Fibroblast of skin of abdomen (primary cell): ENCODE measurements around the gene SLC26A1.
"Not testable (repeated sequence)": the region's sequence is repeated elsewhere in the genome, so short reads cannot be mapped to it uniquely, and the experiment has no call there.

Source experiments
- DNase-seq: peaks from one replicate; pipeline ENCODE4 v3.0.0-alpha.2; 2013

SLC26A1 gene

GRCh38 chr4:952881-953573, 40.2 kb downstream of the SLC26A1 start:
- DNase-seq = no peak

- DNase-seq = no peak
These were observed 41.4 kb downstream of the SLC26A1 start for GRCh38 chr4:951594-952468.

- no peak for DNase-seq
These were observed 42.0 kb downstream of the SLC26A1 start for GRCh38 chr4:951186-951585.

DNA sequence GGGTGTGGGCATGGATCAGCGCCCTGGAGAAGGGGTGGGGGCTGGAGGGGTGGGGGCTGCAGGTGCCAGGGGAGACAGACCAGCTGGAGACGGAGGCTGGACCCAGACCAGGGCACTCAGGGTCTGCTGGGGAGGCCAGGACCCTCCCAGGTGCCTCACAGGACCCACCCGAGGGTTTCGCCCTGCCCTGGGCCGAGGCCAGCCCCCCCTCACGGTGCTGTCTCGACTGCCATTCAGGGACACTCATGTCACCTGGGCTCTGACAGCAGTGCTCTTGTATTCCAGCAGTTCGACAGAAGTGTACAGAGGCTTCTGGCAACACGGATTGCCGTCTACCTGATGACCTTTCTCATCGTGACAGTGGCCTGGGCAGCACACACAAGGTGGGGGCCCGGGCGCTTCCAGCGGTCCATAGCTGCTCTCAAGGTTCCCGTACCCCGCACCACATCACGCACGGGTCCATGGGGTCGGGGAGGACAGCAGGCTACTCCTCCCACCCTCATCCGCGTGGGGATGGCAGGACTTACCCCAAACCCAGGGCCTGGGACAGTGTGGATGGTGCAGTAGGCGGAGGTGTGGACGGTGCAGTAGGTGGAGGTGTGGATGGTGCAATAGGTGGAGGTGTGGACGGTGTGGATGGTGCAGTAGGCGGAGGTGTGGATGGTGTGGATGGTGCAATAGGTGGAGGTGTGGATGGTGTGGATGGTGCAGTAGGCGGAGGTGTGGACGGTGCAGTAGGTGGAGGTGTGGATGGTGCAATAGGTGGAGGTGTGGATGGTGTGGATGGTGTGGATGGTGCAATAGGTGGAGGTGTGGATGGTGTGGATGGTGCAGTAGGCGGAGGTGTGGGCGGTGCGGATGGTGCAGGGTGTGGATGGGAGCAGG, 42.8 kb downstream of the SLC26A1 start:
- DNase-seq = no peak

DNA sequence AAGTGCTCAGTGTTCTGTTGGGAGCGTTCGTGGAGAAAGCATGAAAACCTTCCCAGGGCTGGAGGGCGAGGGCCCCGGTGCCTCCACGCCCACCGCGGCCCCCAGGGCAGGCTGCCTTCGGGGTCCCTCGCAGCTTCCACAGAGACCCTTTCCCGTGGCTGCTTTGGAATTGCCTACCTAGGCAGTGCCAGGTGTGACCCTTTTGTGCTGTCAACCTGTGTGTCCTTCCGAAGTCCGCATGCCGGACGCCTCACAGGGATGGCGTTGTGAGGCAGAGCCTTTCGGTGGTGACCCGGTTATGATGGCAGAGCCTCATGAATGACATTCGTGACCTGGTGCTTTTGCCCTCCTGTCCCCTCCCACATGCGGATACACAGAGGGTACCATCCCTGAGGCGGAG, 43.5 kb downstream of the SLC26A1 start:
- DNase-seq = no peak

DNA sequence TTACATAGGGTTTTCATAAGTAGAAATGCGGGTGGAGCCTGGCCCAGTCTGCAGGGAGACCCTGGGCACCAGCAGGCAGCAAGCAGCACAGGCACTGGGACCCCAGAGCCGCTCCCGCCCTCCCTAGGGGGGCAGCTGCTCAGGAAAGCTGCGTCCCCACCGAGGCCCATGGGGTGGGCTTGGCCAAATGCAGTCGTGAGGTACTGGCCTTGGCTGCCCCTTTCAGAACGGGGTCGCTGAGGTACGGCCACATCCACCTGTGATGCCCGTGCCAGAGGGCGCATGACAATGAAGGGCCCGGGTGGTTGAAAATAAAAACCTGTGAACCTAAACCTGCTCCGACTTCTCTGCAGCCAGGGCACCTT, 44.3 kb downstream of the SLC26A1 start:
- no peak for DNase-seq

- no peak for DNase-seq
These were observed 44.9 kb downstream of the SLC26A1 start for GRCh38 chr4:948101-948935.

- no peak for DNase-seq
These were observed 45.7 kb downstream of the SLC26A1 start for GRCh38 chr4:947491-947971.

DNA sequence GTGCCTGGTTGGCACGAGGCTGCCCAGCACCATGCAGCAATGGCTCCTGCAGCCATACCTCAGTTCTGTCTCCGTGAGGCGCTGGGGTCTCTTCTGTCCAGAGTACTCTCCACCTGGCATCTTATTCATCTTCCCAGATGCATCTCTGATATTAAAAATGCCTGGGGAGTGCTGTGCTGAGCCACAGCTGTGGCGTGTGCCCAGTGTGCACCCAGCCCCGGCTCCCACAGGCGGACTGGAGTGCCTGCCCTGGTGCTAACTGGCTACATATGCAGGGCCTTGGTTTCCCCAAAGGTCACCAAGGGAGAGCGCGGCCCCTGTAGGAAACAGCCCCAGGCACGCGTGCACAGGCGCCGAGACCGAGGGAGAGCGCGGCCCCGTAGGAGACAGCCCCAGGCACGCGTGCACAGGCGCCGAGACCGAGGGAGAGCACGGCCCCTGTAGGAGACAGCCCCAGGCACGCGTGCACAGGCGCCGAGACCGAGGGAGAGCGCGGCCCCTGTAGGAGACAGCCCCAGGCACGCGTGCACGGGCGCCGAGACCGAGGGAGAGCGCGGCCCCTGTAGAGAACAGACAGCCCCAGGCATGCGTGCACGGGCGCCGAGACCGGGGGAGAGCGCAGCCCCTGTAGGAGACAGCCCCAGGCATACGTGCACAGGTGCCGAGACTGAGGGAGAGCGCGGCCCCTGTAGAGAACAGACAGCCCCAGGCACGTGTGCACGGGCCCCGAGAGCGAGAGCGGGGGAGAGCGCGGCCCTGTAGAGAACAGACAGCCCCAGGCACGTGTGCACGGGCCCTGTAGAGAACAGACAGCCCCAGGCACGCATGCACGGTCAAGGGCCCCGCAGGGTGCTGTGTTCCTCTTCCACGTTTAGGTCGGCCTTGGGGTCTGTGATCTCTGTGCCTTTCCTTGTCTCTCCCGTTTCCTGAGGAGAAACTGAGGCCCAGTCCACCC, 46.4 kb downstream of the SLC26A1 start:
- DNase-seq = no peak

- DNase-seq = no peak
These were observed 47.1 kb downstream of the SLC26A1 start for GRCh38 chr4:946103-946450.

GRCh38 chr4:945274-946102, 47.7 kb downstream of the SLC26A1 start:
- no peak for DNase-seq

- DNase-seq = not testable (repeated sequence)
These were observed 53.7 kb downstream of the SLC26A1 start for GRCh38 chr4:939508-939907.
